HL-60 (cell line): ENCODE results near the gene SLC22A23.

Source experiments
- DNase-seq, 2 experiments: peaks; one replicate each; pipeline ENCODE4 v3.0.0-alpha.2; 2010 to 2020; ENCODE audit warnings: low read depth in 1 of 2, low spot score in 1 of 2
- H3K27ac ChIP-seq: fragments of 250-450 bp; sonication (Bioruptor Pico); replicated peaks from 2 replicates; pipeline ENCODE4 v1.5.1; 2020; ENCODE audit warnings: mild to moderate bottlenecking, moderate library complexity
- H3K27me3 ChIP-seq: fragments of 250-450 bp; sonication (Bioruptor Pico); 2 replicates; pipeline ENCODE4 v1.5.1; 2021; ENCODE audit warnings: mild to moderate bottlenecking, moderate library complexity; ENCODE audit not compliant: insufficient read depth, poor library complexity, severe bottlenecking
- H3K4me3 ChIP-seq: replicated peaks from 2 replicates; pipeline ENCODE4 v1.5.1; 2011; ENCODE audit warnings: mild to moderate bottlenecking, control low read depth, low read length; ENCODE audit not compliant: insufficient read depth
- GABPA ChIP-seq: IDR thresholded peaks from 2 replicates; pipeline ENCODE4 v1.6.1; 2012; ENCODE audit warnings: low read depth
- POLR2AphosphoS5 ChIP-seq: IDR thresholded peaks from 2 replicates; pipeline ENCODE4 v1.6.1; 2012; ENCODE audit warnings: low read depth
- SPI1 ChIP-seq: IDR thresholded peaks from 2 replicates; pipeline ENCODE4 v1.6.1; 2012; ENCODE audit warnings: low read depth, mild to moderate bottlenecking, borderline replicate concordance
- TF ChIP-seq, protein P1 (sequence below): IDR thresholded peaks from 2 replicates; pipeline ENCODE4 v1.6.1; 2012; ENCODE audit warnings: low read depth; ENCODE audit not compliant: insufficient replicate concordance
- TF ChIP-seq, protein P2 (sequence below): IDR thresholded peaks from one replicate; pipeline ENCODE4 v1.5.1; 2011; ENCODE audit warnings: low read length, control low read depth, inconsistent platforms; ENCODE audit not compliant: insufficient read depth

The SLC22A23 gene

GRCh38 chr6:3232017-3232945 lies 224.6 kb downstream of the SLC22A23 start:
- TF ChIP-seq GABPA, result no peak
- no peak for TF ChIP-seq SPI1
- TF ChIP-seq, protein P1, sequence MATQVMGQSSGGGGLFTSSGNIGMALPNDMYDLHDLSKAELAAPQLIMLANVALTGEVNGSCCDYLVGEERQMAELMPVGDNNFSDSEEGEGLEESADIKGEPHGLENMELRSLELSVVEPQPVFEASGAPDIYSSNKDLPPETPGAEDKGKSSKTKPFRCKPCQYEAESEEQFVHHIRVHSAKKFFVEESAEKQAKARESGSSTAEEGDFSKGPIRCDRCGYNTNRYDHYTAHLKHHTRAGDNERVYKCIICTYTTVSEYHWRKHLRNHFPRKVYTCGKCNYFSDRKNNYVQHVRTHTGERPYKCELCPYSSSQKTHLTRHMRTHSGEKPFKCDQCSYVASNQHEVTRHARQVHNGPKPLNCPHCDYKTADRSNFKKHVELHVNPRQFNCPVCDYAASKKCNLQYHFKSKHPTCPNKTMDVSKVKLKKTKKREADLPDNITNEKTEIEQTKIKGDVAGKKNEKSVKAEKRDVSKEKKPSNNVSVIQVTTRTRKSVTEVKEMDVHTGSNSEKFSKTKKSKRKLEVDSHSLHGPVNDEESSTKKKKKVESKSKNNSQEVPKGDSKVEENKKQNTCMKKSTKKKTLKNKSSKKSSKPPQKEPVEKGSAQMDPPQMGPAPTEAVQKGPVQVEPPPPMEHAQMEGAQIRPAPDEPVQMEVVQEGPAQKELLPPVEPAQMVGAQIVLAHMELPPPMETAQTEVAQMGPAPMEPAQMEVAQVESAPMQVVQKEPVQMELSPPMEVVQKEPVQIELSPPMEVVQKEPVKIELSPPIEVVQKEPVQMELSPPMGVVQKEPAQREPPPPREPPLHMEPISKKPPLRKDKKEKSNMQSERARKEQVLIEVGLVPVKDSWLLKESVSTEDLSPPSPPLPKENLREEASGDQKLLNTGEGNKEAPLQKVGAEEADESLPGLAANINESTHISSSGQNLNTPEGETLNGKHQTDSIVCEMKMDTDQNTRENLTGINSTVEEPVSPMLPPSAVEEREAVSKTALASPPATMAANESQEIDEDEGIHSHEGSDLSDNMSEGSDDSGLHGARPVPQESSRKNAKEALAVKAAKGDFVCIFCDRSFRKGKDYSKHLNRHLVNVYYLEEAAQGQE, result no peak
- no peak for TF ChIP-seq POLR2AphosphoS5
- TF ChIP-seq, protein P2, sequence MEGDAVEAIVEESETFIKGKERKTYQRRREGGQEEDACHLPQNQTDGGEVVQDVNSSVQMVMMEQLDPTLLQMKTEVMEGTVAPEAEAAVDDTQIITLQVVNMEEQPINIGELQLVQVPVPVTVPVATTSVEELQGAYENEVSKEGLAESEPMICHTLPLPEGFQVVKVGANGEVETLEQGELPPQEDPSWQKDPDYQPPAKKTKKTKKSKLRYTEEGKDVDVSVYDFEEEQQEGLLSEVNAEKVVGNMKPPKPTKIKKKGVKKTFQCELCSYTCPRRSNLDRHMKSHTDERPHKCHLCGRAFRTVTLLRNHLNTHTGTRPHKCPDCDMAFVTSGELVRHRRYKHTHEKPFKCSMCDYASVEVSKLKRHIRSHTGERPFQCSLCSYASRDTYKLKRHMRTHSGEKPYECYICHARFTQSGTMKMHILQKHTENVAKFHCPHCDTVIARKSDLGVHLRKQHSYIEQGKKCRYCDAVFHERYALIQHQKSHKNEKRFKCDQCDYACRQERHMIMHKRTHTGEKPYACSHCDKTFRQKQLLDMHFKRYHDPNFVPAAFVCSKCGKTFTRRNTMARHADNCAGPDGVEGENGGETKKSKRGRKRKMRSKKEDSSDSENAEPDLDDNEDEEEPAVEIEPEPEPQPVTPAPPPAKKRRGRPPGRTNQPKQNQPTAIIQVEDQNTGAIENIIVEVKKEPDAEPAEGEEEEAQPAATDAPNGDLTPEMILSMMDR, result no peak
- no peak overlapping the region for H3K27ac ChIP-seq
- no peak for DNase-seq
- no peak overlapping the region for H3K4me3 ChIP-seq
- H3K27me3 ChIP-seq, result peaks cover 82% of the 10 kb centered on the region

GRCh38 chr6:3231247-3232016 lies 225.4 kb downstream of the SLC22A23 start:
- Histone ChIP-seq H3K4me3 (no peak overlapping the region), H3K27me3 (peaks cover 90% of the 10 kb centered on the region), H3K27ac (no peak overlapping the region)
- TF ChIP-seq, protein P1, result no peak
- TF ChIP-seq POLR2AphosphoS5, result no peak
- TF ChIP-seq, protein P2, result no peak
- no peak for TF ChIP-seq GABPA
- no peak for TF ChIP-seq SPI1
- DNase-seq, result no peak

DNA sequence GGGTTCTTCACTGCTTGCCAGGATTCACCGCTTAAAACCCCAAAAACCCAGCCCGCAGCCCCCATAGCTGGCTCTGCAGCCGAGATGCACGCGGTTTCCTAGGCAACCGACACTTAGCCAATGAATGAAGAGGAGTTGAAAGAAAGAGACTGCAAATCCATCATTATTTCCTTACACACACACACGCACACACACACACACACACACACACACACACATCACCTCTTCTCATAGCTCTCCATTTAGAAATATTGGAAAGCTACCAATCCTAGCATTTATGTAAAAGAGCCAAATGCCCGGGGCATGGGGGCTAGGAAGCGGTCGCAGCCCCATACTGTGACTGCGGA lies 226.0 kb downstream of the SLC22A23 start:
- H3K4me3 ChIP-seq, result no peak overlapping the region
- H3K27ac ChIP-seq, result no peak overlapping the region
- DNase-seq, result no peak
- TF ChIP-seq, protein P2, result no peak
- TF ChIP-seq POLR2AphosphoS5, result no peak
- TF ChIP-seq GABPA, result no peak
- TF ChIP-seq SPI1, result no peak
- TF ChIP-seq, protein P1, result no peak
- peaks cover 90% of the 10 kb centered on the region for H3K27me3 ChIP-seq
